ENCODE results near the gene SULF2.
A peak's percentile ranks its signal among the peaks of the same experiment; 100 is the strongest.

Gene SULF2

GRCh38 chr20:47784599-47785310 is 526 bp downstream of the SULF2 start:
- H3K27ac ChIP-seq (ENCODE audit: low read depth, low read length) = no peak overlapping the region
- H3K36me3 ChIP-seq (ENCODE audit: control insufficient read depth in 5 of 5, insufficient read depth in 5 of 5, low read length in 5 of 5) = no peaks in the 10 kb centered on the region
- H3K4me3 ChIP-seq (ENCODE audit: low read depth in 1 of 5, low read length in 5 of 5) = peak overlapping the region in 4 of 5 donors; percentile 57 to 69 (median 66)
- peaks cover 6 to 36% (median 25%) of the 10 kb centered on the region in 5 donors for H3K27me3 ChIP-seq (ENCODE audit: control insufficient read depth in 5 of 5, insufficient read depth in 4 of 5, low read length in 5 of 5)
- no peaks in the 10 kb centered on the region for H3K9me3 ChIP-seq (ENCODE audit: control insufficient read depth in 5 of 5, low read length in 5 of 5)
- H3K9ac ChIP-seq (ENCODE audit: low read length in 5 of 5) = peak overlapping the region in 2 of 5 donors; percentile 6 to 56
- peaks cover 0 to 39% (median 22%) of the 10 kb centered on the region in 5 donors for H3K4me1 ChIP-seq (ENCODE audit: control insufficient read depth in 5 of 5, insufficient read depth in 5 of 5, low read length in 5 of 5)

GRCh38 chr20:47783828-47784598 is 1.3 kb downstream of the SULF2 start:
- Histone ChIP-seq H3K36me3 (ENCODE audit: control insufficient read depth in 5 of 5, insufficient read depth in 5 of 5, low read length in 5 of 5) (no peaks in the 10 kb centered on the region), H3K4me3 (ENCODE audit: low read depth in 1 of 5, low read length in 5 of 5) (peak overlapping the region in 4 of 5 donors; percentile 57 to 69 (median 66)), H3K9me3 (ENCODE audit: control insufficient read depth in 5 of 5, low read length in 5 of 5) (no peaks in the 10 kb centered on the region), H3K4me1 (ENCODE audit: control insufficient read depth in 5 of 5, insufficient read depth in 5 of 5, low read length in 5 of 5) (peaks cover 0 to 39% (median 22%) of the 10 kb centered on the region in 5 donors), H3K27ac (ENCODE audit: low read depth, low read length) (no peak overlapping the region), H3K27me3 (ENCODE audit: control insufficient read depth in 5 of 5, insufficient read depth in 4 of 5, low read length in 5 of 5) (peaks cover 4 to 36% (median 25%) of the 10 kb centered on the region in 5 donors), H3K9ac (ENCODE audit: low read length in 5 of 5) (peak overlapping the region in 2 of 5 donors; percentile 6 to 56)

GRCh38 chr20:47782920-47783552 is 2.2 kb downstream of the SULF2 start:
- Histone ChIP-seq H3K9ac (ENCODE audit: low read length in 5 of 5) (no peak overlapping the region), H3K36me3 (ENCODE audit: control insufficient read depth in 5 of 5, insufficient read depth in 5 of 5, low read length in 5 of 5) (no peaks in the 10 kb centered on the region), H3K27ac (ENCODE audit: low read depth, low read length) (no peak overlapping the region), H3K27me3 (ENCODE audit: control insufficient read depth in 5 of 5, insufficient read depth in 4 of 5, low read length in 5 of 5) (peaks cover 2 to 34% (median 23%) of the 10 kb centered on the region in 5 donors), H3K4me3 (ENCODE audit: low read depth in 1 of 5, low read length in 5 of 5) (no peak overlapping the region), H3K4me1 (ENCODE audit: control insufficient read depth in 5 of 5, insufficient read depth in 5 of 5, low read length in 5 of 5) (peaks cover 1 to 39% (median 22%) of the 10 kb centered on the region in 5 donors), H3K9me3 (ENCODE audit: control insufficient read depth in 5 of 5, low read length in 5 of 5) (no peaks in the 10 kb centered on the region)

- Histone ChIP-seq H3K9ac (ENCODE audit: low read length in 5 of 5) (no peak overlapping the region), H3K27ac (ENCODE audit: low read depth, low read length) (no peak overlapping the region), H3K4me3 (ENCODE audit: low read depth in 1 of 5, low read length in 5 of 5) (no peak overlapping the region), H3K36me3 (ENCODE audit: control insufficient read depth in 5 of 5, insufficient read depth in 5 of 5, low read length in 5 of 5) (no peaks in the 10 kb centered on the region), H3K9me3 (ENCODE audit: control insufficient read depth in 5 of 5, low read length in 5 of 5) (peaks cover 0 to 4% (median 4%) of the 10 kb centered on the region in 5 donors), H3K4me1 (ENCODE audit: control insufficient read depth in 5 of 5, insufficient read depth in 5 of 5, low read length in 5 of 5) (peaks cover 1 to 39% (median 22%) of the 10 kb centered on the region in 5 donors), H3K27me3 (ENCODE audit: control insufficient read depth in 5 of 5, insufficient read depth in 4 of 5, low read length in 5 of 5) (peaks cover 2 to 31% (median 22%) of the 10 kb centered on the region in 5 donors)
These were observed 3.2 kb downstream of the SULF2 start for GRCh38 chr20:47782076-47782475.

- Histone ChIP-seq H3K27me3 (ENCODE audit: control insufficient read depth in 5 of 5, insufficient read depth in 4 of 5, low read length in 5 of 5) (peaks cover 2 to 30% (median 20%) of the 10 kb centered on the region in 5 donors), H3K4me1 (ENCODE audit: control insufficient read depth in 5 of 5, insufficient read depth in 5 of 5, low read length in 5 of 5) (peaks cover 1 to 40% (median 20%) of the 10 kb centered on the region in 5 donors), H3K27ac (ENCODE audit: low read depth, low read length) (no peak overlapping the region), H3K36me3 (ENCODE audit: control insufficient read depth in 5 of 5, insufficient read depth in 5 of 5, low read length in 5 of 5) (no peaks in the 10 kb centered on the region), H3K9me3 (ENCODE audit: control insufficient read depth in 5 of 5, low read length in 5 of 5) (peaks cover 0 to 7% (median 5%) of the 10 kb centered on the region in 5 donors), H3K9ac (ENCODE audit: low read length in 5 of 5) (no peak overlapping the region), H3K4me3 (ENCODE audit: low read depth in 1 of 5, low read length in 5 of 5) (no peak overlapping the region)
These were observed 3.6 kb downstream of the SULF2 start for GRCh38 chr20:47781632-47782031.

- peaks cover 1 to 38% (median 12%) of the 10 kb centered on the region in 5 donors for H3K4me1 ChIP-seq (ENCODE audit: control insufficient read depth in 5 of 5, insufficient read depth in 5 of 5, low read length in 5 of 5)
- no peak overlapping the region for H3K4me3 ChIP-seq (ENCODE audit: low read depth in 1 of 5, low read length in 5 of 5)
- H3K36me3 ChIP-seq (ENCODE audit: control insufficient read depth in 5 of 5, insufficient read depth in 5 of 5, low read length in 5 of 5) = no peaks in the 10 kb centered on the region
- no peak overlapping the region for H3K27ac ChIP-seq (ENCODE audit: low read depth, low read length)
- peaks cover 0 to 7% (median 5%) of the 10 kb centered on the region in 5 donors for H3K9me3 ChIP-seq (ENCODE audit: control insufficient read depth in 5 of 5, low read length in 5 of 5)
- no peak overlapping the region for H3K9ac ChIP-seq (ENCODE audit: low read length in 5 of 5)
- peaks cover under 1 to 33% (median 18%) of the 10 kb centered on the region in 5 donors for H3K27me3 ChIP-seq (ENCODE audit: control insufficient read depth in 5 of 5, insufficient read depth in 4 of 5, low read length in 5 of 5)
These were observed 4.4 kb downstream of the SULF2 start for GRCh38 chr20:47780720-47781389.

GRCh38 chr20:47778398-47779354 is 6.6 kb downstream of the SULF2 start:
- no peak overlapping the region for H3K27ac ChIP-seq (ENCODE audit: low read depth, low read length)
- H3K27me3 ChIP-seq (ENCODE audit: control insufficient read depth in 5 of 5, insufficient read depth in 4 of 5, low read length in 5 of 5) = peaks cover 0 to 21% (median 8%) of the 10 kb centered on the region in 5 donors
- H3K4me3 ChIP-seq (ENCODE audit: low read depth in 1 of 5, low read length in 5 of 5) = no peak overlapping the region
- peaks cover 0 to 15% (median 5%) of the 10 kb centered on the region in 5 donors for H3K9me3 ChIP-seq (ENCODE audit: control insufficient read depth in 5 of 5, low read length in 5 of 5)
- no peak overlapping the region for H3K9ac ChIP-seq (ENCODE audit: low read length in 5 of 5)
- peaks cover 1 to 37% (median 4%) of the 10 kb centered on the region in 5 donors for H3K4me1 ChIP-seq (ENCODE audit: control insufficient read depth in 5 of 5, insufficient read depth in 5 of 5, low read length in 5 of 5)
- no peaks in the 10 kb centered on the region for H3K36me3 ChIP-seq (ENCODE audit: control insufficient read depth in 5 of 5, insufficient read depth in 5 of 5, low read length in 5 of 5)

GRCh38 chr20:47777220-47777619 is 8.1 kb downstream of the SULF2 start:
- Histone ChIP-seq H3K4me3 (ENCODE audit: low read depth in 1 of 5, low read length in 5 of 5) (no peak overlapping the region), H3K27ac (ENCODE audit: low read depth, low read length) (no peak overlapping the region), H3K4me1 (ENCODE audit: control insufficient read depth in 5 of 5, insufficient read depth in 5 of 5, low read length in 5 of 5) (peaks cover 0 to 40% (median 3%) of the 10 kb centered on the region in 5 donors), H3K9ac (ENCODE audit: low read length in 5 of 5) (no peak overlapping the region), H3K36me3 (ENCODE audit: control insufficient read depth in 5 of 5, insufficient read depth in 5 of 5, low read length in 5 of 5) (no peaks in the 10 kb centered on the region), H3K27me3 (ENCODE audit: control insufficient read depth in 5 of 5, insufficient read depth in 4 of 5, low read length in 5 of 5) (peaks cover 0 to 11% (median 3%) of the 10 kb centered on the region in 5 donors), H3K9me3 (ENCODE audit: control insufficient read depth in 5 of 5, low read length in 5 of 5) (peaks cover 0 to 15% (median 5%) of the 10 kb centered on the region in 5 donors)
